Lower lobe of right lung (tissue), 2 donors: Measurements from ENCODE around the gene LKAAEAR1. TPM values are rescaled to one million over a fixed set of nuclear protein-coding genes. Genes with fewer than 3 reads are reported as not detected.

Source experiments
- ATAC-seq, 2 donors: fragments of 200-7000 bp; cut with Tn5 transposase; one replicate each; pipeline ENCODE4 v1.9.1; 2020 to 2022; ENCODE audit warnings: mild to moderate bottlenecking in 2 of 2, moderate library complexity in 2 of 2
- DNase-seq: peaks from one replicate; pipeline ENCODE4 v3.0.0-alpha.2; 2020
- H3K27ac ChIP-seq: fragments of 200-600 bp; one replicate; pipeline ENCODE4 v1.8.0; 2022
- H3K27me3 ChIP-seq: fragments of 200-600 bp; one replicate; pipeline ENCODE4 v1.8.0; 2022; ENCODE audit warnings: low read depth
- H3K36me3 ChIP-seq: fragments of 200-600 bp; one replicate; pipeline ENCODE4 v1.8.0; 2022; ENCODE audit warnings: mild to moderate bottlenecking
- H3K4me1 ChIP-seq: fragments of 200-600 bp; one replicate; pipeline ENCODE4 v1.8.0; 2022
- H3K4me3 ChIP-seq: fragments of 200-600 bp; one replicate; pipeline ENCODE4 v1.8.0; 2022; ENCODE audit warnings: mild to moderate bottlenecking
- H3K9me3 ChIP-seq: fragments of 200-600 bp; one replicate; pipeline ENCODE4 v1.8.0; 2022
- CTCF ChIP-seq: fragments of 200-600 bp; IDR thresholded peaks from one replicate; pipeline ENCODE4 v1.8.0; 2022; ENCODE audit warnings: antibody characterized with exemption, mild to moderate bottlenecking
- intact Hi-C: fragments of 100-400 bp; cut with DNase I; formaldehyde crosslinking; loops from one replicate; pipeline ENCODE4 v1.11.0; 2022
- microRNA-seq: library from miRNA; unstranded; fragments of <30 nt; microRNA quantifications from one replicate; pipeline ENCODE4 v1.2.0, GENCODE V29; 2020; ENCODE audit warnings: borderline number of aligned reads
- total RNA-seq: library from RNA; stranded (reverse); fragmentation: NEBNext Ultra II Directional; extraction: Animal tissue kit (Norgen Biotek cat#: 25700); gene quantifications from one replicate; pipeline ENCODE4 v1.2.1, GENCODE V29; 2021
- donor health status: DM: no; HTN: yes; CAD: no; lungs with severe emphysema.

The LKAAEAR1 gene
- total RNA-seq, 1 donor from 2014 or later = 0.97 TPM

- H3K27ac ChIP-seq = no peak within 1 kb of the TSS
- peaks cover 36% of the 10 kb centered on the region for H3K4me1 ChIP-seq
- intact Hi-C loops = no loop called here
- H3K36me3 ChIP-seq = peaks cover 38% of the 10 kb centered on the region
- peaks cover 23% of the 10 kb centered on the region for H3K27me3 ChIP-seq
- DNase-seq (no peak), ATAC-seq (no peak)
- TF ChIP-seq CTCF = no peak
- H3K4me3 ChIP-seq = no peak within 1 kb of the TSS
- no peaks in the 10 kb centered on the region for H3K9me3 ChIP-seq
Measured at GRCh38 chr20:64035933-64036345, 48.3 kb downstream of the LKAAEAR1 start, which contains the start of gene C20orf204. C20orf204 (plus strand) TSS chr20:64036182; CDS start chr20:64036324, 142 bp downstream.

- H3K27ac ChIP-seq = no peak overlapping the region
- intact Hi-C loops = no loop called here
- peaks cover 30% of the 10 kb centered on the region for H3K4me1 ChIP-seq
- no peak overlapping the region for H3K4me3 ChIP-seq
- no peak for TF ChIP-seq CTCF
- ATAC-seq = no peak
- peaks cover 16% of the 10 kb centered on the region for H3K27me3 ChIP-seq
- peaks cover 44% of the 10 kb centered on the region for H3K36me3 ChIP-seq
- H3K9me3 ChIP-seq = no peaks in the 10 kb centered on the region
- DNase-seq = no peak
Measured at GRCh38 chr20:64035066-64035932, 48.9 kb downstream of the LKAAEAR1 start.

- intact Hi-C loops = no loop called here
- peaks cover 57% of the 10 kb centered on the region for H3K36me3 ChIP-seq
- peaks cover 17% of the 10 kb centered on the region for H3K4me1 ChIP-seq
Measured at GRCh38 chr20:64033981-64034493, 50.2 kb downstream of the LKAAEAR1 start.

More at GRCh38 chr20:64033981-64034493, 50.2 kb downstream of the LKAAEAR1 start:
- H3K4me3 ChIP-seq = no peak overlapping the region
- no peak for ATAC-seq
- DNase-seq = no peak
- no peak overlapping the region for H3K27ac ChIP-seq
- peaks cover 16% of the 10 kb centered on the region for H3K27me3 ChIP-seq
- H3K9me3 ChIP-seq = no peaks in the 10 kb centered on the region
- TF ChIP-seq CTCF = no peak

Small RNA genes lying within 50 kb of the gene (microRNA-seq; reads per million reads assigned to microRNA genes)
- gene MIR6813 = not detected

Other genes starting within 250 kb of the LKAAEAR1 start
- gene ABHD16B, start 222.9 kb downstream of the LKAAEAR1 start, total RNA-seq = not detected
- gene TPD52L2, start 219.1 kb downstream of the LKAAEAR1 start, total RNA-seq = 76.9 TPM
- gene DNAJC5, start 189.3 kb downstream of the LKAAEAR1 start, total RNA-seq = 54.5 TPM
- gene UCKL1, start 128.0 kb downstream of the LKAAEAR1 start, total RNA-seq = 31.5 TPM
- gene ZNF512B, start 114.5 kb downstream of the LKAAEAR1 start, total RNA-seq = 13.7 TPM
- gene SAMD10, start 104.8 kb downstream of the LKAAEAR1 start, total RNA-seq = 3.6 TPM
- gene PRPF6, start 103.3 kb downstream of the LKAAEAR1 start, total RNA-seq = 57.2 TPM
- gene C20orf204, start 48.2 kb downstream of the LKAAEAR1 start, total RNA-seq = 1.2 TPM
- gene SOX18, start 34.8 kb downstream of the LKAAEAR1 start, total RNA-seq = 48.3 TPM
- 38.8 TPM for gene TCEA2, start 21.2 kb downstream of the LKAAEAR1 start, total RNA-seq
- 57.5 TPM for gene RGS19, start 4.9 kb downstream of the LKAAEAR1 start, total RNA-seq
- gene OPRL1, start 4.3 kb downstream of the LKAAEAR1 start, total RNA-seq = 2.6 TPM
- gene NPBWR2, start 23.2 kb upstream of the LKAAEAR1 start, total RNA-seq = not detected
- gene MYT1, start 80.1 kb upstream of the LKAAEAR1 start, total RNA-seq = not detected
- gene PCMTD2, start 171.3 kb upstream of the LKAAEAR1 start, total RNA-seq = 65.8 TPM